Esophagus squamous epithelium (tissue), 4 donors: ENCODE results near the gene APP.

ENCODE experiments used
- POLR2A ChIP-seq, 4 donors: fragments of 450-650 bp; IDR thresholded peaks; one replicate each; pipeline ENCODE4 v1.6.1; 2017; ENCODE audit warnings: antibody characterized with exemption in 4 of 4, mild to moderate bottlenecking in 4 of 4, moderate library complexity in 3 of 4
- TF ChIP-seq, protein P1 (sequence below), 6 experiments: fragments of 450-650 bp in 4 of 6; fragments of 200-600 bp in 2 of 6; sonication (generic) in 2 of 6; IDR thresholded peaks; one replicate each; pipeline ENCODE4 v1.5.1; 2016 to 2019; ENCODE audit warnings: antibody characterized with exemption in 6 of 6, mild to moderate bottlenecking in 4 of 6, moderate library complexity in 4 of 6

DNA sequence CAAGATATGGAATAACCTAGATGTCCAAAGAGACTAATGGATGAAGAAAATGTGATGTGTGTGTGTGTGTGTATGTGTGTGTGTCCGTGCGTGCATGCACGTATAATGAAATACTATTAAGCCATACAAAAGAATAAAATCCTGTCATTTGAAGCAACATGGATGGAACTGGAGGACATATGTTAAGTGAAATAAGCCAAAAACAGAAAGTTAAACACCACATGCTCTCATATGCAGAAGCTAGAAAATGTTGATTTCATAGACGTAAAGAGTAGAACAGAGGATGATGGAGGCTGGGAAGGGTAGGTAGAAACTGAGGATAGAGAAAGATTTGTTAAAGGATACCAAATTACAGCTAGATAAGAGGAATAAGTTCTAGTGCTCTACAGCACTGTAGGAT lies 133.7 kb downstream of the APP start:
- TF ChIP-seq POLR2A (IDR thresholded peaks at IDR 0.05): no peak
- TF ChIP-seq, protein P1, sequence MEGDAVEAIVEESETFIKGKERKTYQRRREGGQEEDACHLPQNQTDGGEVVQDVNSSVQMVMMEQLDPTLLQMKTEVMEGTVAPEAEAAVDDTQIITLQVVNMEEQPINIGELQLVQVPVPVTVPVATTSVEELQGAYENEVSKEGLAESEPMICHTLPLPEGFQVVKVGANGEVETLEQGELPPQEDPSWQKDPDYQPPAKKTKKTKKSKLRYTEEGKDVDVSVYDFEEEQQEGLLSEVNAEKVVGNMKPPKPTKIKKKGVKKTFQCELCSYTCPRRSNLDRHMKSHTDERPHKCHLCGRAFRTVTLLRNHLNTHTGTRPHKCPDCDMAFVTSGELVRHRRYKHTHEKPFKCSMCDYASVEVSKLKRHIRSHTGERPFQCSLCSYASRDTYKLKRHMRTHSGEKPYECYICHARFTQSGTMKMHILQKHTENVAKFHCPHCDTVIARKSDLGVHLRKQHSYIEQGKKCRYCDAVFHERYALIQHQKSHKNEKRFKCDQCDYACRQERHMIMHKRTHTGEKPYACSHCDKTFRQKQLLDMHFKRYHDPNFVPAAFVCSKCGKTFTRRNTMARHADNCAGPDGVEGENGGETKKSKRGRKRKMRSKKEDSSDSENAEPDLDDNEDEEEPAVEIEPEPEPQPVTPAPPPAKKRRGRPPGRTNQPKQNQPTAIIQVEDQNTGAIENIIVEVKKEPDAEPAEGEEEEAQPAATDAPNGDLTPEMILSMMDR (IDR thresholded peaks at IDR 0.05): no peak
